Stimulated activated CD4-positive, alpha-beta T cell treated with anti-CD3 and anti-CD28 coated beads, Interleukin-1b, Interleukin-23, amount 100 ng/mL, for 48 hours (primary cell): Measurements from ENCODE around the gene CPT1C.

Experiments
- DNase-seq: peaks from one replicate; pipeline ENCODE4 v3.0.0-alpha.2; 2020

The CPT1C gene

DNA sequence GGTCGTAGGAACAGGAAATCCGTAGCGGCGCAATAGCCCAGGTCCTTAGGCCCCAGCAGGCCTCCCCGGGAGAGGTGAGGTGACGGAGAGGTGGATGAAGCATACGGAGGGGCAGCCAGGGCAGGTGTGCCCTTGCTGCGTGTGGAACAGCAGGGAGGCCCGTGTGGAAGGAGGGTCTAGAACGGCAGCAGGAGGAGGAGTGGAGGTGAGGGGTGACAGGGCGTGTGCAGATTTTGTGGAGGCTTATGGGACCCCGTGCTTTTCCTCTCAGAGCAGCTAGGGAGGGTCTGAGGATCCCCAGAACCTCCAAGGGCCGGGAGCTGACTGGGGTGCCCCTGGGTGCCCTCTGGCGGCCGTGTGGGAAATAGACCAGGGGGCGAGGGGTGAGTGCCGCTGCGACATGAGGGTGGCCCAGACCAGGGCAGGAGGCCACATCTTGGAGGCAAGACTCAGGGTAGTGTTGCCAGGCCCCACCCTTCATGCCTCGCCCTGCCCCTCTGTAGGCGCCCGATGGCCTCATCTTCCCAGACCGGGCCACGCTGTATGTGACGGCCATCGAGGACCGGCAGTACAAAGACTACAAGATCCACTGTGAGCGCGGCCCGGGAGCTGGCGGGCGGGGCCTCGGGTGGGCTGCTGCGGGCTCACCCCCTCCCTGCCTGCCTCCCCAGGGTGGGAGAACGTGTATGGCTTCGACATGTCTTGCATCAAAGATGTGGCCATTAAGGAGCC is 6.5 kb upstream of the CPT1C start:
- no peak for DNase-seq

DNA sequence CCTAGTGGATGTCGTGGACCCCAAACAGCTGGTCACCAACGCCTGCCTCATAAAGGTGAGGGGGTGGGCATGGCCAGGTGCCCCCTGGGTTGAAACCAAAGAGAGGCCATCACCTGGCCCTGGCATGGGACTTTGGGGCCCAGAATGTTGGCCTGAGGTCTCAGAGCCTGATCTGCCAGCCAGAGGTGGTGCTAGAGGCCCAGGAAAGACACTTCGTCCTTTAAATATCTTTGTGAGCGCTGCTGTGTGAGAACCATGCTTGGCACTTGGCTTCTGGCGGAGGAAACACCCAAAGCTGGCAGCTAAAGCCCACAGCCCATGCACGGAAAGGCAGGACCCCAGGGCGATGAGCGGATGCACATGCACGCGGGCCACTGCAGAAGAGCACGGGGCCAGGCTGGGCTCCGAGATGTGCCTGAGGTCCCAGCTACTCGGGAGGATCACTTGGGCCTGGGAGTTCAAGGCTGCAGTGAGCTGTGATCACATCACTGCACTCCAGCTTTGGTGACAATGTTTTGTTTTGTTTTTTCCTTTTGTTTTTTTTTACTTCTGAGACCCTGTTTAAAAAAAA is 5.8 kb upstream of the CPT1C start:
- no peak for DNase-seq

DNA sequence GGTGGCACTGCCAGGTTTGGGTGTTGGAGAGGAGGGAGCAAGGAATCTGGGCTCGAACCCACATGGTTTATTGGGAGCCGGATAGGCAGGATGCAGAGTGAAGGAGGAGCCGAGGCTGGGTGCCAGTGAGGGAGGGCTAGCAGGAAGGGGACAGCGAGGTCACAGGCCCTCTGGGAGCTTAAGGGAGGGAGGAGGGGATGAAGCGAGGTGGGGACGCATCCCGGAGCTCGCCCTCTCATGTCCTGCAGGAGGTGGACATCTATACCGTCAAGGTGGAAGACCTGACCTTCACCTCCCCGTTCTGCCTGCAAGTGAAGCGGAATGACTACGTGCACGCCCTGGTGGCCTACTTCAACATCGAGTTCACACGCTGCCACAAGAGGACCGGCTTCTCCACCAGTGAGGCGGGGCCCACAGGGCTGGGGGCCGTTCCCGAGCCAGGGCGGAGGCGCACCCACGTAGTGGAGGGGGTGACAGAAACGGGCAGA is 5.0 kb upstream of the CPT1C start:
- DNase-seq, result no peak

DNA sequence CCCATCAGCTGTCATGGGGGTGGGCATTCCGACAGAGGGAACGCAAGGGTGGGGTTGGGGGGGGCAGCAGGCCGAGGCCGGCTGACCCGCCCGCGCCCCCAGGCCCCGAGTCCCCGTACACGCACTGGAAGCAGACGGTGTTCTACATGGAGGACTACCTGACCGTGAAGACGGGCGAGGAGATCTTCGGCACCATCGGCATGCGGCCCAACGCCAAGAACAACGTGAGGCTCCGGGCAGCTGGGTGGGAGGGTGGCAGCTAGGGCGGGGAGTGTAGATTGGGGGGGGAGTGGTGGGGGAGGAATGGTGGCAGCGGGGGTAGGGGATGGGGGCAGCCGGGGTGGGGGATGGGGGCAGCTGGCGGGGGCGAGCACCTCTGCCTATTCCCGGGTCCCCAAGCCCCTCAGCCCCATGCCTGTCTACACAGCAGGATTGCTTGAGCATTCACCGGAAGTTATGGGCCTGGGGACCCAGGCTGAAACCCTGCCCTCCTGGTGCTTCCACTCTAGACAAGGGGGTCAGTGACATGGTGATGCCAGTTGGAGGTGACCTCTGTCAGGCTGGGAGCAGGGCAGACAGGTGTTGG is 4.3 kb upstream of the CPT1C start:
- no peak for DNase-seq

DNA sequence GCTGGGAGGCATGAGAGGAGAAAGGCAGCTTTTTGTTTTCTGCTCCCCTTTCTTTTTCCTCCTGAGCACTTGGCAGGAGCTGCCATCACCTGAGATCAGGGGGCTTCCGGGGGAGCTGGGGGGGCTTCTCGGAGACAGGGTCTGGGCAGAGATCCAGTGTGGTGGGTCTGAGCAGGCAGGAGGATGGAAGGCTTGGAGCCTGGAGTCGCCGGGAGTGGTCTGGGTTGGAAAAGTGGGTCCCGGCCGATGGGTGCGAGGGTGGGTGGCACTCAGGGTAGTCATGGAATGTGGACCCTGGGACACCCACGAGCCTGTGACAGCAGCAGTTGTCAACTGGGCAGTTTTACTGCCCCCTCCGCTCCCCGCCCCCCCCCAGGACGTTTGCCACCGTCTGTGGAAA is 3.8 kb upstream of the CPT1C start:
- no peak for DNase-seq

DNA sequence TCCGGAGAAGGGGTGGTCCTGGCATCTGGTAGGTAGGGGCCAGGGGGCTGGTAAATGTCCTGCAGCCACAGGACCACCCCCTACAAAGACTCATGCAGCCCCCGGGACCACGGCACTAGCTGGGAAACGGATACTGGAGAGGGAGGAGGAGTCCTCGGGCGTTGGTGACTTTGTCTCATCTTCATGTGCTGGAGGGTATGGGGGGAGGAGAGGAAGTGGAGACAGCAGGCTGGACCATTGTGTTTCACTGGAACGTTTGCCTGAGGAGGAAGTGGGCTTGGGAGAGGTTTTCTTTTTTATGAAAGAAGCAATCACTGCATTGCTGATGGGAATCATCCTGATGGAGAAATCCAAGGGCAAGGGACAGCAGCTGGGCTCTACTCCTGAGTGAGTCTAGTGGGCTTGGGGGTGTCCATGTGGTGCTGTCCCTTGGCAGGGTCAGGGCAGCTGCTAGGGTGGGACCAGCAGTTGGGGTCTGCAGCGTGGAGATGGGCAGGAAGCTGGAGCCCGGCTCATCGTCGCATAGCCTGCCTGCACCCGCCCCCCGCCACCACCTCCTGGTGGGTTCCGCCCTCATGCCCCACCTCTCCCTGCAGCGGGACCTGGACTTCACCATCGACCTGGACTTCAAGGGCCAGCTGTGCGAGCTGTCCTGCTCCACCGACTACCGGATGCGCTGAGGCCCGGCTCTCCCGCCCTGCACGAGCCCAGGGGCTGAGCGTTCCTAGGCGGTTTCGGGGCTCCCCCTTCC is 3.2 kb upstream of the CPT1C start:
- no peak for DNase-seq

DNA sequence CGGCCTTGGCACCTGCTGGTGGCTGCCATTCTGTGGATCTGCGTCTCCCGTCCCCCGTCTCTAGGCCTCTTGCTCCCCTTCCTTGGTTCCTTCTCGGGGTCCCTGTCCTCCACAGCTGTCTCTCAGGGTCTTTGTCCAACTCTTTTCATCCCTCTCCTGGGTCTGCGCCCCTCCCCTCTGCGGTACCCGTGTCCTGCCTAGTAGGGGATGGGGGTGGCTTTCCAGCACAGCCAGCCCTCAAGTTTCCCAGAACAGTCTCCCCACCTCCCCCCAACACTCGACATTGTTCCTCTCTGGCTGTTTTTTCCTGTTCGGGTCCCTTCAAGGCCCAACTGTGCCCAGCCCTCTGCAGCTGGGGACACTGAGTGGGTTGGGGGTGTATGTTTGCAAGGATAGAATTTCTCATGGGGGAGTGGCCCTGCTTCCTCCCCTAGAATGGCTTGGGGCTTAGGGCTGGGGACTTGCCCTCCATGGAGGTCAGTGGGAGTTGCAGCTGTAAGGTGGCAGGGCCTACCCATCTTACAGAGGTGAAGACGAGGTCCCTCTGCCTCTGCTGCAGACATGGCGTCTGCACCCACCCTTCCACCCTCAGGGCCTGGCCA is 2.3 kb upstream of the CPT1C start:
- no peak for DNase-seq

DNA sequence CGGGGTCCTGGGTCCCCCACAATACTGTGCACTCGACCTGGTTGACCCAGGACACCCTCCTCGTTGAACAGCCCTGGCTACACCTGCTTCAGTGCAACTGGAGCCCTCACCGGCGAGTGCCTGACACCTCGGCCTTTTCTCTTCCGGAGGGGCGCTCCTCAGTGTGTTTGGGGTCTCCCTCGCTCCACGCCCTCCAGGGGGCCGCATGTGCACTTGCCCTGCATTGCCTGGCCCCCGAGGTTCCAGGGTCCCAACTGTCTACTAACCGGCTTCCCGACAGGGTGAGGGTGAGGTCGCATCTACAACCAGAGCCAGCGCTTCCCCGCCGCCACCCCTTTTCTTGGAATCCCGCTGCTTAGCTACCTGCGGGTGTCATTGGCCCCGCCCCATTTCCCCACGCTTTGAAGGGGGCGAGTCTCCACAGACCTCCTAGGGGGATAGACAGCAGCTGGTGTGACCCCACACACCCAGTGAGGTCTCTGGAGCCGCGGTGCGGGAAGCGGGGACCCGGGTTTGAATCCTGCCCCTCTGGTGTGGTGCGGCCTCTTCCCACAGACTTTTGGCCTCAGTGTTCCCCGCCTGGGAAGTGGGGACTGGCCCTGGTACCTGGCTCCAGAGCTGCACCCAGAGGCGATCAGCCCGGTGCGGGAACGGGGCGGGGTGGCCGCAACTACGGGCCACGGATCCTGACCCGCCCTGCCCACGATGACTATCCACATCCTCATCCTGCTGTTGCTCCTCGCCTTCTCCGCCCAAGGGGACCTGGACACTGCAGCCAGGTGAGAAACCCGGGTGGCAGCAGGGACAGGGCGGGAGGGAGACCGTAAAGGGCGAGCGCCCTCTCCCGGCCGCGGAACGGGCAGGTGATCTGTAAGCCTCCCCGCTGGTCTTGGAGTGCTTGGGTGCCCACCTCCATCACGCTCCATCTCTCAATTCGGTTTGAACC is 1.5 kb upstream of the CPT1C start, which contains the start of gene ADM5:
Gene ADM5 (plus strand): TSS at position 462 of the 946 bp plus-strand sequence. CDS start 244 bp downstream, at position 706.
- DNase-seq, result peak; percentile 43

DNA sequence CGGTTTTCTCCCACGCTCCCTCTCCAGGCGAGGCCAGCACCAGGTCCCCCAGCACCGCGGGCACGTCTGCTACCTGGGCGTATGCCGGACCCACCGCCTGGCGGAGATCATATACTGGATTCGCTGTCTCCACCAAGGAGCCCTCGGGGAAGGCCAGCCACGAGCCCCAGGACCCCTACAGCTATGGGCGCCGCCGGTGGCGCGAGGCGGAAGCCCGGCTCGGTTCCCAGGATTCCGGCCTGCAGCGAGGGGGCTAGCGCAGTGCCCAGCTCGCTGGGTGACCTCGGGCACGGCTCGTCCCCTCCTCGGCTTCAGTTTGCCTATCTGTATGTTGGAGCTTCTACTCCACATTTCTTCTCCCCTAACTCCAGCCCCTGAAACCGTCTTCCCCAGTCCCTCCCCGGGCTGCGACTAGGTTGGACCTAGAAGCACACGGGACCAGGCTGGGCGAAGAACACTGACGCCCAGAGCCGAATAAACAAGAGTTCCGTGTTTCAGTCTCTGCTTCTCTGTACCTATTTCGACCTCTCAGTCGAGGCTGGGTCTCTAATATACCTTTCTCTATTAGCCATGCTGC is 749 bp upstream of the CPT1C start:
- DNase-seq, result no peak

DNA sequence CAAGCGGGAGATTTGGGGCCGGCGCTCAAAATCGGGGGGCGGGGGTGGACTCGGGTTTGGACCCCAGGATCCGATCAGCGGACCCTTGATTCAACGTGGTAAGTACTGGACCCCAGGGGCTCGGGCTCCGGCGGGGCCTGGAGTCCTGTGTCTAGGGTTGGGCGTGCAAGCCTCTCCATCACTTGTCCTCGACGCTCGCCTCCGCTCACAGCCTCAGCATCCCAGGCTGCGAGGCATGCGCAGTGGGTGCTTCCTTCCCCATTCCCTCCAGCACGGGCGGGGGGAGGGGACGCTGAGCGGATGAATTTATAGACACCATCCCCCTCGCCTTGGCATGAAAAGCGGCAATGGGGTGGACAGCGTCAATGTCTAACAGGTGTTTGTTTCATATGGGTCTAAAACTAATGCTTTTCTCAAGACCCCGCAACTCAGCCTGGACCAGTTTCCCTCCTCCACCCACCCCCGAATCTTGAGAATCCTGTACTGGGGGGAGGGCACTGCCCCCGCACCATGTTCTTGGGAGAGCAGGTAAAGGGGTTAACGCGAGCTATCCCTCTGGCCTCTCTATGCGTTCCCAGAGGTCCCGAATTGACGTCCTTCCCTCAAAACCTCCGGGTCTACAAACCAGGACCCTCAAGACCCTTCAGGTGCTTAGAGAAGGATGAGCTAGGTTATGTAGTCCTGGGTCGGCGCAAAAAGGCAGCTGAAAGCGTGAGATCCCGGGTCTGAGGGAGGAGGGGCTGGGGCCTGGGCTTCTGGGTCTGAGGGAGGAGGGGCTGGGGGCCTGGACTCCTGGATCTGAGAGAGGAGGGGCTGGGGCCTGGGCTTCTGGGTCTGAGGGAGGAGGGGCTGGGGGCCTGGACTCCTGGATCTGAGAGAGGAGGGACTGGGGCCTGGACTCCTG is 579 bp downstream of the CPT1C start:
- DNase-seq, result peak; percentile 37

DNA sequence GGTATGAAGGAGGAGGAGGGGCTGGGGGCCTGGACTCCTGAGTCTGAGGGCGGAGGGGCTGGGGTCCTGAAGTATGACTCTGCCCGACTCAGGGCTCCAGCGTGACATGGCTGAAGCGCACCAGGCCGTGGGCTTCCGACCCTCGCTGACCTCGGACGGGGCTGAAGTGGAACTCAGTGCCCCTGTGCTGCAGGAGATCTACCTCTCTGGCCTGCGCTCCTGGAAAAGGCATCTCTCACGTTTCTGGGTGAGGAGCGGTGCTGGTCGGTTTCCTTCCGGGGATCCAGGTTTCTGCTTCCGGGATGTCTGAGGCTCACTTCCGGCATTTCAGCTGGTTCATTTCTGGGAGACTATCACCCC is 1.2 kb downstream of the CPT1C start:
- DNase-seq, result no peak

DNA sequence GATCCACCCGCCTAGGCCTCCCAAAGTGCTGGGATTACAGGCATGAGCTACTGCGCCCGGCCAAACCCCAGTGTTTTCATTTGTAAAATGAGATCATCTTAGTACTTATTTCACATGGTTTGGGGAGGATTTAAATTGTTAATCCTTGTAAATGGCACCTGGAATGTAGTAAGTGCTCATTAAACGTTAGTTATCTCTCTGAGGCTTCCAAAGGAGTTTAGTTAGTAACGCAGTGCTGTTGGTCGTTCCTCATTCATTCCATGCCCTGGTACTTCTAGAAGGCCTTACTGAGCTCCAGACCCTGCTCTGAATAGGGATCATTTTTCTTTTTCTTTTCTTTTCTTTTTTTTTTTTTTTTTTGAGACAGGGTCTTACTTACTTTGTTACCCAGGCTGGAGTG is 5.2 kb downstream of the CPT1C start:
- DNase-seq, result no peak

DNA sequence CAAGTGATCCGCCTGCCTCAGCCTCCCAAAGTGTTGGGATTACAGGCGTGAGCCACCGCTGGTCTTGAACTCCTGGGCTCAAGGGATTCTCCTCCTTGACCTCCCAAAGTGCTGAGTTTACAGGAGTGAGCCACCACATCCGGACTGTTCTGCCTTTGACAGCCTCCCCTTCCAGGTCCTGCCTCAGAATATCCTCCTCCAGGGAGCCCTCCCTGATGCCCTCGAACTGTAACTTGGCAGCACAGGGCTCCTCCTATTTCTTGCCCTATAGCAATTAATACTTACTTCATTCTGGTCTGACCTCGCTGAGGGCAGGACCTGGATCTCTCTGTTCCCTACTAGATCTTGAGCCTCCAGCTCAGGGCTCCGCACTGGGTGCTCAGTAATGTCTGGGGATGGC is 5.9 kb downstream of the CPT1C start:
- DNase-seq, result no peak

DNA sequence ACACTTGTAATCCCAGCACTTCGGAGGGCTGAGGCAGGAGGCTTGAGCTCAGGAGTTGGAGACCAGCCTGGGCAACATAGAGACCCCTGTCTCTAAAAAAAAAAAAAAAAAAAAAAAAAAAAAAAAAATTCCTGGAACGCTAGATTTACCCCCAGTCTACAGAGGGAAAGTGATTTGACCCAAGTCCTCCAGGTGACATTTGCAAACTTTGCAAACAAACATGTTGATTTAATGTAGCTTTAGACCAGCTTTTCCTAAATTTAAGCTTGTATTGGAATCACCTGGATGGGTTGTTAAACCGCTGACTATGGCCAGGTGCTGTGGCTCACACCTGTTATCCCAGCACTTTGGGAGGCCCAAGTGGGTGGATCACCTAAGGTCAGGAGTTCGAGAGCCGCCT is 8.4 kb downstream of the CPT1C start:
- no peak for DNase-seq

DNA sequence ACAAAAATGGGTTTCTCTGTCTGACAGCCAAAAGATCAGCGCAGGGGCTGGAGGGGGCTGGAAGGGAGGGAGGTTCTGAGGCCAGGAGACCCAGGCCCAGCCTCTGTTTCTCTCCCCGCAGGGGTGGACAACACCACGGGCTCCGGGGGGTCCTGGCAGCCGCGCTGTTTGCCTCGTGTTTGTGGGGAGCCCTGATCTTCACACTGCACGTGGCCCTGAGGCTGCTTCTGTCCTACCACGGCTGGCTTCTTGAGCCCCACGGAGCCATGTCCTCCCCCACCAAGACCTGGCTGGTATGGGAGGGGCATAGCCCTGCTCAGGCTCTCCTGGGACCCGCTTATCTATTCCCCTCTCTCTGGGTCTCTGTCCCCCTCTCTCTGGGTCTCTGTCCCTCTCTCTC is 9.6 kb downstream of the CPT1C start:
- no peak for DNase-seq

DNA sequence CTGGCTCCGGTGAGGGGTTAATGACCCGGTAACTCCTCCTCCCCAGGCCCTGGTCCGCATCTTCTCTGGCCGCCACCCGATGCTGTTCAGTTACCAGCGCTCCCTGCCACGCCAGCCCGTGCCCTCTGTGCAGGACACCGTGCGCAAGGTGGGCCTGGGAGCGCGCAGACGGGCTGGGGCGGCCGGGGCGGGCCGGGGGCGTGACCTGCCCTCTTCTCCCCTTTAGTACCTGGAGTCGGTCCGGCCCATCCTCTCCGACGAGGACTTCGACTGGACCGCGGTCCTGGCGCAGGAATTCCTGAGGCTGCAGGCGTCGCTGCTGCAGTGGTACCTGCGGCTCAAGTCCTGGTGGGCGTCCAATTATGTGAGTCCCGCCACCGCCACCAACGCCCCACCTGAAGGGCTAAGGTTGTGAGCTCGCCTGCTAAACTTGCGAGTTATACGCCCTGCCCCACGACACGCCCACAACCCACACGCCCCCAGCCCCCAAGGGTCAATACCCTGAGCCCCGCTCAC is 10.4 kb downstream of the CPT1C start:
- DNase-seq, result no peak

DNA sequence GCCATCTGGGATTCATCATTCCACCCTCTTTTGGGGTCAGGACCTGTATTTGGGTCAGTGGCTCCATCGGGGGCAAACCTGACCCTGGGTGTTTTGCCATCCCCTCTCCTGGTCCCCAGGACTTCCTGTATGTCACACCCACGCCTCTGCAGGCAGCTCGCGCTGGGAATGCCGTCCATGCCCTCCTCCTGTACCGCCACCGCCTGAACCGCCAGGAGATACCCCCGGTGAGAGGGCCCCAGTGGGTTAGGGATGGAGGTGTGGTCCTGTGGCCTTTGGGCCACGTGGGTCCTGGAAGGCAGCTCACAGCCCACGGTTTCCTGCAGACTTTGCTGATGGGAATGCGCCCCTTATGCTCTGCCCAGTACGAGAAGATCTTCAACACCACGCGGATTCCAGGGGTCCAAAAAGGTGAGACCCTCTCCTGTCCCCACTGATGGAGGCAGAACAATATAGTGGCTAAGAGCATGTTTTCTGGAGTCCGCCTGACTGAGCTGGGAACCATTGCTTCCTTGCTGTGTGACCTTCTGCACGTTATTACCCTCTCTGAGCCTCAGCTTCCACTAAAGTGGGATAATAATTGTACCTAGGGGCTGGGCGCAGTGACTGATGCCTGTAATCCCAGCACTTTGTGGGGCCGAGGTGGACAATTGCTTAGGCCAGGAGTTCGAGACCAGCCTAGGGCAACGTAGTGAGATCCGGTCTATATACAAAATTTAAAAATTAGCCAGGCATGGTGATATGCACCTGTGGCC is 14.1 kb downstream of the CPT1C start:
- no peak for DNase-seq

DNA sequence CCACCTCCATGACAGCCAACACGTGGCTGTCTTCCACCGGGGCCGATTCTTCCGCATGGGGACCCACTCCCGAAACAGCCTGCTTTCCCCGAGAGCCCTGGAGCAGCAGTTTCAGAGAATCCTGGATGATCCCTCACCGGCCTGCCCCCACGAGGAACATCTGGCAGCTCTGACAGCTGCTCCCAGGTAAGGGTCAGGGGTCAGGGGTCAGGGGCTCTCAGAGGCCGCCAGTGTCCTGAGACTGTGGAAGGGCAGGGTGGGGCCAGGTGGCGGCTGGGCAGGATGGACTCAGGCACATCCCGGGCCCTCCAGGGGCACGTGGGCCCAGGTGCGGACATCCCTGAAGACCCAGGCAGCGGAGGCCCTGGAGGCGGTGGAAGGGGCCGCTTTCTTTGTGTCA is 15.0 kb downstream of the CPT1C start:
- DNase-seq, result no peak

DNA sequence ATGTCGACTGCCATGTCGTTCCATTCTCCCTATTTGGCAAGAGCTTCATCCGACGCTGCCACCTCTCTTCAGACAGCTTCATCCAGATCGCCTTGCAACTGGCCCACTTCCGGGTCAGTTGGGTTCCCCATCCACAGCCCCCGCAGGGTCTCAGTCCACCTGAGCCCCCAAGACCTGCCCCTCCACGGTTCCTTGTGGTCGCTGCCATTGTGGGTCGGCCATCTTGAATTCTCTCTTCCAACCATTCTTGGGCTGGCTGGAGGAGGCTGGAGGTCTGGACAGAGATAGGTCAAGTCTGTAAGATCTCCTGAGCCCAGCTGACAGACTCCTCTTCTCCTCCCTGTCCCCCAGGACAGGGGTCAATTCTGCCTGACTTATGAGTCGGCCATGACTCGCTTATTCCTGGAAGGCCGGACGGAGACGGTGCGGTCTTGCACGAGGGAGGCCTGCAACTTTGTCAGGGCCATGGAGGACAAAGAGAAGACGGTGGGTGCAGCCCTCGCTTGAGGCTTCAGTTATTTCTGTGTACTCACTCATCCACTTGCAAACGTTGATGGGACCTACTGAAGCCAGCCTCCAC is 19.5 kb downstream of the CPT1C start:
- no peak for DNase-seq
